ENCODE data around the gene TCF7L1. TPM values are rescaled to one million over a fixed set of nuclear protein-coding genes. Genes with fewer than 3 reads are reported as not detected.

Gene TCF7L1
- total and polyA plus RNA-seq, 2 of the 13 experiments (the other 11 are each of a cell fraction or from before 2014, with no cell fraction given), result 0.04 to 0.15 TPM

- Histone ChIP-seq H3K27ac (ENCODE audit: extremely low read length, insufficient read depth, low read length) (no peak overlapping the region), H4K20me1 (ENCODE audit: insufficient read depth, low read length) (no peaks in the 10 kb centered on the region)
- intact Hi-C loops (cut with micrococcal nuclease; ENCODE audit: unreplicated experiment), result no loop called here
Observed at GRCh38 chr2:85276571-85277118, 143.5 kb downstream of the TCF7L1 start.

More at GRCh38 chr2:85276571-85277118, 143.5 kb downstream of the TCF7L1 start:
- Histone ChIP-seq H2AFZ (ENCODE audit: low read length) (no peak overlapping the region), H3K4me1 (ENCODE audit: insufficient read depth, low read length) (peaks cover 25% of the 10 kb centered on the region), H3K9me3 (ENCODE audit: low read length) (no peaks in the 10 kb centered on the region), H3K4me3 (replicated peaks in 1 of 3; ENCODE audit: insufficient read depth in 1 of 3, low read depth in 2 of 3, low read length in 3 of 3) (no peak overlapping the region), H3K27me3 (ENCODE audit: control insufficient read depth in 1 of 2, insufficient read depth in 2 of 2, low read length in 2 of 2) (peaks cover 7 to 68% of the 10 kb centered on the region in 2 experiments), H3K4me2 (ENCODE audit: low read depth, low read length) (no peak overlapping the region), H3K9ac (ENCODE audit: insufficient read depth, low read depth, low read length) (no peak overlapping the region), H3K79me2 (ENCODE audit: insufficient read depth, low read length) (no peaks in the 10 kb centered on the region), H3K36me3 (replicated peaks in 1 of 2; ENCODE audit: control insufficient read depth in 1 of 2, insufficient read depth in 2 of 2, low read length in 2 of 2) (no peaks in the 10 kb centered on the region)
- WGBS (ENCODE audit: low lambda C conversion rate), result 40% methylated on average over 14 of the region's 14 CpGs
- no peak for ATAC-seq
- in situ Hi-C loops (cut with HindIII; ENCODE audit: extremely low pct_ligation_motif_present, low pct_unique_long_range_greater_than_20kb), result no loop called here
- no peak for TF ChIP-seq ZNF512B (CRISPR knock-in tag; IDR thresholded peaks at IDR 0.05; ENCODE audit: borderline replicate concordance)
- TF ChIP-seq ZNF557 (CRISPR knock-in tag; IDR thresholded peaks at IDR 0.05), result no peak
- POLR2A ChIA-PET, result no interaction called here
- FAIRE-seq, result no peak
- no TSS peak for BruUV-seq (replicated peaks)
- no peak for DNase-seq (ENCODE audit: low spot score)
- CTCF ChIA-PET (ENCODE audit: low intra/inter-chr PET ratio, low total read pairs), result no interaction called here

Data from HepG2 (cell line).